Stimulated activated CD8-positive, alpha-beta memory T cell treated with anti-CD3 and anti-CD28 coated beads, Interleukin-12 subunit alpha, Interleukin-12 subunit beta, amount 100 ng/mL, for 4 hours (primary cell): ENCODE data around the gene CHI3L1.

ENCODE experiments used
- DNase-seq: peaks from one replicate; pipeline ENCODE4 v3.0.0-alpha.2; 2020; ENCODE audit warnings: low read depth

The CHI3L1 gene

GRCh38 chr1:203151362-203152157 lies 34.9 kb downstream of the CHI3L1 start:
- no peak for DNase-seq

- no peak for DNase-seq
Measured at GRCh38 chr1:203150511-203151297, 35.8 kb downstream of the CHI3L1 start.

GRCh38 chr1:203149188-203149840 lies 37.2 kb downstream of the CHI3L1 start:
- no peak for DNase-seq

- no peak for DNase-seq
Measured at GRCh38 chr1:203148579-203148978, 37.9 kb downstream of the CHI3L1 start.

- no peak for DNase-seq
Measured at GRCh38 chr1:203148127-203148526, 38.4 kb downstream of the CHI3L1 start.

- no peak for DNase-seq
Measured at GRCh38 chr1:203147376-203147775, 39.1 kb downstream of the CHI3L1 start.

GRCh38 chr1:203146537-203146936 lies 40.0 kb downstream of the CHI3L1 start:
- DNase-seq = no peak

GRCh38 chr1:203146042-203146369 lies 40.5 kb downstream of the CHI3L1 start:
- no peak for DNase-seq

- DNase-seq = no peak
Measured at GRCh38 chr1:203145321-203146041, 41.0 kb downstream of the CHI3L1 start.

- DNase-seq = no peak
Measured at GRCh38 chr1:203144661-203145060, 41.8 kb downstream of the CHI3L1 start.

- no peak for DNase-seq
Measured at GRCh38 chr1:203143641-203144040, 42.9 kb downstream of the CHI3L1 start.

GRCh38 chr1:203142684-203143408 lies 43.7 kb downstream of the CHI3L1 start:
- no peak for DNase-seq

- DNase-seq = no peak
Measured at GRCh38 chr1:203142124-203142523, 44.4 kb downstream of the CHI3L1 start.

GRCh38 chr1:203140743-203141520 lies 45.6 kb downstream of the CHI3L1 start:
- DNase-seq = no peak

GRCh38 chr1:203139976-203140475 lies 46.5 kb downstream of the CHI3L1 start:
- DNase-seq = no peak

GRCh38 chr1:203138066-203138465 lies 48.4 kb downstream of the CHI3L1 start:
- no peak for DNase-seq

- DNase-seq = no peak
Measured at GRCh38 chr1:203137324-203137723, 49.2 kb downstream of the CHI3L1 start.

- DNase-seq = no peak
Measured at GRCh38 chr1:203136409-203137042, 50.0 kb downstream of the CHI3L1 start.

- no peak for DNase-seq
Measured at GRCh38 chr1:203135636-203136305, 50.7 kb downstream of the CHI3L1 start.
